ENCODE results near the gene KCNA3. TPM values are rescaled to one million over a fixed set of nuclear protein-coding genes. Genes with fewer than 3 reads are reported as not detected.

Gene KCNA3
- total and polyA plus RNA-seq, 2 of the 8 experiments (the other 6 are each of a cell fraction or from before 2014, with no cell fraction given) = 0.95 to 1.1 TPM

GRCh38 chr1:110684491-110684890 is 9.8 kb upstream of the KCNA3 start:
- Histone ChIP-seq H3K23me2 (ENCODE audit: low read depth, low read length) (no peaks in the 10 kb centered on the region), H3K23ac (ENCODE audit: insufficient read length) (no peak overlapping the region), H3K79me1 (ENCODE audit: low read depth, low read length) (no peaks in the 10 kb centered on the region), H3K9ac (replicated peaks in 1 of 4; ENCODE audit: extremely low read depth in 1 of 4, low read depth in 3 of 4, low read length in 3 of 4) (no peak overlapping the region), H3K4me2 (ENCODE audit: insufficient read depth in 1 of 2, low read depth in 2 of 2, low read length in 2 of 2) (no peak overlapping the region), H3K27ac (ENCODE audit: low read depth, low read length) (no peak overlapping the region), H2BK20ac (ENCODE audit: low read length) (no peak overlapping the region), H2AK5ac (ENCODE audit: low read depth, low read length) (no peak overlapping the region), H3K18ac (ENCODE audit: extremely low read depth, low read length) (no peak overlapping the region), H3K56ac (replicated peaks; ENCODE audit: insufficient read length, low read depth, low read length) (no peak overlapping the region), H3K79me2 (ENCODE audit: control insufficient read depth in 1 of 2, insufficient read depth in 2 of 2, low read length in 2 of 2) (no peaks in the 10 kb centered on the region), H3K9me3 (ENCODE audit: insufficient read depth in 2 of 2, low read depth in 1 of 2, low read length in 1 of 2) (no peaks in the 10 kb centered on the region), H4K20me1 (replicated peaks in 1 of 2; ENCODE audit: control insufficient read depth in 1 of 2, insufficient read depth in 2 of 2, low read length in 2 of 2) (peaks cover 0 to 2% of the 10 kb centered on the region in 2 experiments), H2BK12ac (ENCODE audit: low read depth, low read length) (no peak overlapping the region), H2BK15ac (ENCODE audit: low read length) (no peak overlapping the region), H3K4me1 (replicated peaks in 1 of 4; ENCODE audit: control insufficient read depth in 3 of 4, insufficient read depth in 4 of 4, low read length in 3 of 4) (peaks cover 0 to 5% (median 0%) of the 10 kb centered on the region in 4 experiments; a peak in 1 of 7 replicates), H2BK120ac (replicated peaks; ENCODE audit: low read depth, low read length) (no peak overlapping the region), H2BK5ac (ENCODE audit: low read depth, low read length) (no peak overlapping the region), H4K8ac (ENCODE audit: extremely low read depth, insufficient read depth, low read length) (no peak overlapping the region), H4K91ac (replicated peaks; ENCODE audit: insufficient read length, low read length) (no peak overlapping the region), H3K14ac (ENCODE audit: insufficient read length) (no peak overlapping the region), H2AFZ (ENCODE audit: low read length) (no peak overlapping the region), H3K27me3 (replicated peaks in 1 of 4; ENCODE audit: control insufficient read depth in 3 of 4, extremely low read depth in 1 of 4, insufficient read depth in 3 of 4, low read length in 3 of 4) (no peaks in the 10 kb centered on the region), H3K4ac (replicated peaks; ENCODE audit: insufficient read length, low read depth, low read length) (no peak overlapping the region), H3K36me3 (ENCODE audit: control insufficient read depth in 2 of 4, insufficient read depth in 4 of 4, low read length in 3 of 4) (no peaks in the 10 kb centered on the region), H4K5ac (ENCODE audit: insufficient read length, low read depth, low read length) (no peak overlapping the region), H3K4me3 (ENCODE audit: extremely low read depth in 1 of 4, insufficient read depth in 2 of 4, low read depth in 3 of 4, low read length in 4 of 4) (no peak overlapping the region)
- no peak for DNase-seq (ENCODE audit: low read depth in 1 of 2, low spot score in 2 of 2)
- FAIRE-seq = no peak
- WGBS, 2 experiments (ENCODE audit: extremely low coverage in 1 of 2, insufficient coverage in 1 of 2, insufficient read length in 1 of 2, insufficient replicate concordance in 2 of 2, low coverage in 1 of 2, low lambda C conversion rate in 2 of 2, missing lambda C conversion rate in 1 of 2) = 89% methylated on average over 2 of the region's 2 CpGs; no CpG with 5 or more reads in 1 of the 2 experiments
- ChIA-PET CTCF (ENCODE audit: partially characterized antibody) (interaction anchor here (0.6 to 1.5 kb wide), 3 partner anchors 11 to 99 kb away, joined by 3 to 4 read pairs (median 4); no protein-coding TSS in a partner anchor), POLR2A (ENCODE audit: partially characterized antibody) (no interaction called here)
- no peak for TF ChIP-seq TBP (IDR thresholded peaks at IDR 0.05; ENCODE audit: low read depth, low read length)
- no peak for TF ChIP-seq SP4 (IDR thresholded peaks at IDR 0.05; ENCODE audit: low read length)
- TF ChIP-seq CBX5 (IDR thresholded peaks at IDR 0.05; ENCODE audit: low read depth, low read length) = no peak
- no peak for TF ChIP-seq ZNF274 (IDR thresholded peaks at IDR 0.05; ENCODE audit: borderline replicate concordance, extremely low read depth, low read length)
- no peak for TF ChIP-seq RXRA (IDR thresholded peaks at IDR 0.05; ENCODE audit: insufficient read depth, low read depth, low read length)
- no peak for TF ChIP-seq POU5F1 (IDR thresholded peaks at IDR 0.05; ENCODE audit: low read depth, low read length)
- TF ChIP-seq JUND (IDR thresholded peaks at IDR 0.05; ENCODE audit: low read length) = no peak
- TF ChIP-seq TAF7 (optimal IDR thresholded peaks at IDR 0.05; ENCODE audit: borderline replicate concordance, low read depth, low read length) = no peak
- no peak for TF ChIP-seq ASH2L (IDR thresholded peaks at IDR 0.05; ENCODE audit: low read length)
- no peak for TF ChIP-seq SP2 (IDR thresholded peaks at IDR 0.05; ENCODE audit: low read length)
